Hepatocyte (in vitro differentiated cells): ENCODE data around the gene SORT1.

ENCODE experiments used
- EZH2 ChIP-seq: fragments of 200-600 bp; sonication (generic); IDR thresholded peaks from 2 replicates; pipeline ENCODE4 v1.6.1; 2016; ENCODE audit warnings: antibody characterized with exemption, mild to moderate bottlenecking, borderline replicate concordance
- EZH2phosphoT487 ChIP-seq: fragments of 200-600 bp; sonication (generic); IDR thresholded peaks from one replicate; pipeline ENCODE4 v1.6.1; 2018; ENCODE audit warnings: antibody characterized with exemption, mild to moderate bottlenecking, low read depth, moderate library complexity; ENCODE audit not compliant: unreplicated experiment, severe bottlenecking
- TF ChIP-seq, protein P1 (sequence below): fragments of 200-600 bp; sonication (generic); IDR thresholded peaks from 2 replicates; pipeline ENCODE4 v1.5.1; 2016; ENCODE audit warnings: antibody characterized with exemption, mild to moderate bottlenecking; ENCODE audit not compliant: poor library complexity

DNA sequence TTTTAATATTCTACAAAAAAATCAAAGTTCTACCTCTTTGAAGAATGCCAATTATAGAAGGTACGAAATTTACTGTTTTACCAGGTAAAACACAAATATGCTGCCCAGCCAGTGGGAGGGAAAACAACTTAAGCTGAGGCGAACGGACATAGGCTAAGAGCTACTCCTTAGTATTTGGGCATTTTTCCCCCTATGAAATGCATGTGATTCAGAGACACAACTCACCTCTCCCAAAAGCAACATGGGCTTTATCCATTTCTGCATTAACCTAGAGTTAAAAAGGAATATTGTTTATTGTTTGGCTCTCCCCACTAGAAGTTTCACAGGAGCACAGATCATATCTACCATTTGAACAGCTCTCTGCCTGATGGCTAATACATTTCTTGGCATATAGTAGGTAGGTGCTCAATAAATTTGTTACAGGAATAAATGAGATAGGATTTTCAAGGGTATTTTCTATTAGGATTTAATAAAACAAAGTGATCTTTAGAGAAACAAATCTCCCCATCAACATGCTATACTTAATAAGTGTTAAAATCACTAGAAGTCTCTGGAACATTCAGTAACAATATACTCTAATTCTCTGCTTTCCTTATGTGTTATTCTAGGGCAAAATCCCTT, 2.4 kb upstream of the SORT1 start:
- TF ChIP-seq, protein P1, sequence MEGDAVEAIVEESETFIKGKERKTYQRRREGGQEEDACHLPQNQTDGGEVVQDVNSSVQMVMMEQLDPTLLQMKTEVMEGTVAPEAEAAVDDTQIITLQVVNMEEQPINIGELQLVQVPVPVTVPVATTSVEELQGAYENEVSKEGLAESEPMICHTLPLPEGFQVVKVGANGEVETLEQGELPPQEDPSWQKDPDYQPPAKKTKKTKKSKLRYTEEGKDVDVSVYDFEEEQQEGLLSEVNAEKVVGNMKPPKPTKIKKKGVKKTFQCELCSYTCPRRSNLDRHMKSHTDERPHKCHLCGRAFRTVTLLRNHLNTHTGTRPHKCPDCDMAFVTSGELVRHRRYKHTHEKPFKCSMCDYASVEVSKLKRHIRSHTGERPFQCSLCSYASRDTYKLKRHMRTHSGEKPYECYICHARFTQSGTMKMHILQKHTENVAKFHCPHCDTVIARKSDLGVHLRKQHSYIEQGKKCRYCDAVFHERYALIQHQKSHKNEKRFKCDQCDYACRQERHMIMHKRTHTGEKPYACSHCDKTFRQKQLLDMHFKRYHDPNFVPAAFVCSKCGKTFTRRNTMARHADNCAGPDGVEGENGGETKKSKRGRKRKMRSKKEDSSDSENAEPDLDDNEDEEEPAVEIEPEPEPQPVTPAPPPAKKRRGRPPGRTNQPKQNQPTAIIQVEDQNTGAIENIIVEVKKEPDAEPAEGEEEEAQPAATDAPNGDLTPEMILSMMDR = no peak
- TF ChIP-seq EZH2phosphoT487 (no peak), EZH2 (no peak)
